Ectodermal cell (in vitro differentiated cells): Measurements from ENCODE around the gene NR3C1.

ENCODE experiments used
- H3K27ac ChIP-seq: 2 replicates; pipeline ENCODE4 v1.7.0; 2013; ENCODE audit warnings: mild to moderate bottlenecking, low read depth, low read length; ENCODE audit not compliant: insufficient read depth, poor library complexity, severe bottlenecking
- H3K27me3 ChIP-seq: 2 replicates; pipeline ENCODE4 v1.7.0; 2013; ENCODE audit warnings: mild to moderate bottlenecking, low read length; ENCODE audit not compliant: insufficient read depth, control insufficient read depth, poor library complexity, severe bottlenecking
- H3K36me3 ChIP-seq: one replicate; pipeline ENCODE4 v1.7.0; 2013; ENCODE audit warnings: low read length; ENCODE audit not compliant: control insufficient read depth, insufficient read depth
- H3K4me1 ChIP-seq: one replicate; pipeline ENCODE4 v1.7.0; 2013; ENCODE audit warnings: low read length; ENCODE audit not compliant: control insufficient read depth, insufficient read depth
- H3K4me3 ChIP-seq: 2 replicates; pipeline ENCODE4 v1.7.0; 2013; ENCODE audit warnings: low read depth, low read length, control low read depth; ENCODE audit not compliant: insufficient read depth
- H3K9me3 ChIP-seq: 2 replicates; pipeline ENCODE4 v1.7.0; 2013; ENCODE audit warnings: mild to moderate bottlenecking, low read length, moderate library complexity; ENCODE audit not compliant: control insufficient read depth
- WGBS, 2 experiments: methylation state at CpG; one replicate each; pipeline ENCODE4 v1.1.7; 2013; ENCODE audit warnings: missing lambda C conversion rate in 2 of 2; 5-methylcytosine and 5-hydroxymethylcytosine counted together

Gene NR3C1

DNA sequence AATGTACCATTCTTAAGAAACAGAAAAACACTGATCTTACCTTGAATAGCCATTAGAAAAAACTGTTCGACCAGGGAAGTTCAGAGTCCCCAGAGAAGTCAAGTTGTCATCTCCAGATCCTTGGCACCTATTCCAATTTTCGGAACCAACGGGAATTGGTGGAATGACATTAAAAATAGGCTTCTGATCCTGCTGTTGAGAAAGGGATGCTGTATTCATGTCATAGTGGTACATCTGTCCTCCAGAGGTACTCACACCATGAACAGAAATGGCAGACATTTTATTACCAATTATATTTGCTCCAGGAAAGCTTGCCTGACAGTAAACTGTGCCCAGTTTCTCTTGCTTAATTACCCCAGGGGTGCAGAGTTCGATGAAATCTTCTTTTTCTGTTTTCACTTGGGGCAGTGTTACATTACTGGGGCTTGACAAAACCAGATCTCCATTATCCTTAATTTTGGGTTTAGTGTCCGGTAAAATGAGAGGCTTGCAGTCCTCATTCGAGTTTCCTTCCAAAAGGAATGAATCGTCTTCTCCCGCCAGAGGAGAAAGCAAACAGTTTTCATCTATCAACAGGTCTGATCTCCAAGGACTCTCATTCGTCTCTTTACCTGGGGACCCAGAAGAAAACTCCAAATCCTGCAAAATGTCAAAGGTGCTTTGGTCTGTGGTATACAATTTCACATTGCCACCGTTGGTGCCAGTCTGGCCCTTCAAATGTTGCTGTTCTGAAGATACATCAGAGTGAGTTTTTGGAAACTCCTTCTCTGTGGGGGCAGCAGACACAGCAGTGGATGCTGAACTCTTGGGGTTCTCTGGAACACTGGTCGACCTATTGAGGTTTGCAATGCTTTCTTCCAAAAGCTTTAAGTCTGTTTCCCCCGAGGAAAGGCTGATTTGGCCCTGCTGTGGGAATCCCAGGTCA is 3.6 kb downstream of the NR3C1 start:
- peaks cover 56% of the 10 kb centered on the region for H3K27me3 ChIP-seq
- WGBS, 2 experiments, result 87% methylated on average over 12 of the region's 12 CpGs

DNA sequence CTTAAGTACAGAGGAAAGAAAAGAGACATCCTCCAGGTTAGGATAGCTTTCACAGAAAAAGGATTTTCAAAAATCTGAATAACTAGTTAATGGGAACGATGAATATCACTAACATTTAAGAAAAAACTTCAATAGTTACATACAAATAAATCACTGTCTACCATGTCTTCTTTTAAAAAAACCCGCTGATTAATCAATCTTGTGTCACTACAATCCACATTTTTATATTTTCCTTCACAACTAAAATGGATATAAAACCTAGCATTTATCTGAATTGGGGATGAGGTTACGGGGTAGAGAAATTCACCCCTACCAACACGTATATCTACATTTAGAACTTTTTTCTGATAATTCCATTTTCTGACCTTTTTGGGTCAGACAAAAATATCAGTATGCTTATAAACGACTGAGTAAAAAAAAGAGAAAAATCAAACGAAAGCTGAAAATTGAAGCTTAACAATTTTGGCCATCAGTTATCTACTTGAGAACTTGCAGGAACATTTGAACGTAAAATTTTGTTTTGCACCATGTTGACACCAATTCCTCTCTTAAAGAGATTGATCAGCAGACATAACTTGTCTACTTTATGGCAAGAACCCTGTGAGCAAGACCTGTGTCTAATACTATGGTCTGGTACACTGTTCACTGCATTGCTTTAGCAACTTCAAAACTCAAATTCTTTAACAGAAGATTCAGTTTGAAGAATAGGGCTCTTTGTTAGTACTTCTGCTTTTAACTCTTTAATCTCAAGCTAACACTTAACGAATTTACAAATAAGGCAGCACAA is 4.8 kb downstream of the NR3C1 start:
- H3K27me3 ChIP-seq, result peaks cover 43% of the 10 kb centered on the region
- no peaks in the 10 kb centered on the region for H3K9me3 ChIP-seq
- WGBS, 2 experiments, result 61 to 67% methylated on average over 5 of the region's 8 CpGs
- no peaks in the 10 kb centered on the region for H3K36me3 ChIP-seq
- H3K4me1 ChIP-seq, result no peaks in the 10 kb centered on the region
- H3K4me3 ChIP-seq, result no peak overlapping the region
- no peak overlapping the region for H3K27ac ChIP-seq

More for the DNA sequence above, 3.6 kb downstream of the NR3C1 start:
- no peaks in the 10 kb centered on the region for H3K36me3 ChIP-seq
- no peaks in the 10 kb centered on the region for H3K4me1 ChIP-seq
- H3K4me3 ChIP-seq, result no peak overlapping the region
- H3K9me3 ChIP-seq, result no peaks in the 10 kb centered on the region
- H3K27ac ChIP-seq, result no peak overlapping the region

DNA sequence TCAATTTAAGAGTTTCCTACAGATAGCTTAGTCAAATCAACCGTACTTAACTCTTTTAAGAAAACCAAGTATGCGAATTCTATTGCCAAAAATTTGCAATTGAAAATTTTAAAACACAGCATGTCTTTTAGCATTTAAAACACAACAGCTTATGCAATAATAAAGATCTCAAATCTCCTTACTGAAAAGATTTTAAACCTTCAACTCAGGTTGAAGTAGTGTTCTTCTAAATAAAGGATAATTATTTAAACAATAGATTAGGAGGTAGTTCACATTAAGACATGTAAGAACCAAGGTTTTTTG is 5.5 kb downstream of the NR3C1 start:
- no peaks in the 10 kb centered on the region for H3K4me1 ChIP-seq
- no peaks in the 10 kb centered on the region for H3K36me3 ChIP-seq
- no peak overlapping the region for H3K4me3 ChIP-seq
- peaks cover 37% of the 10 kb centered on the region for H3K27me3 ChIP-seq
- H3K9me3 ChIP-seq, result no peaks in the 10 kb centered on the region
- WGBS, 2 experiments, result 18 to 28% methylated on average over 2 of the region's 2 CpGs
- H3K27ac ChIP-seq, result no peak overlapping the region

DNA sequence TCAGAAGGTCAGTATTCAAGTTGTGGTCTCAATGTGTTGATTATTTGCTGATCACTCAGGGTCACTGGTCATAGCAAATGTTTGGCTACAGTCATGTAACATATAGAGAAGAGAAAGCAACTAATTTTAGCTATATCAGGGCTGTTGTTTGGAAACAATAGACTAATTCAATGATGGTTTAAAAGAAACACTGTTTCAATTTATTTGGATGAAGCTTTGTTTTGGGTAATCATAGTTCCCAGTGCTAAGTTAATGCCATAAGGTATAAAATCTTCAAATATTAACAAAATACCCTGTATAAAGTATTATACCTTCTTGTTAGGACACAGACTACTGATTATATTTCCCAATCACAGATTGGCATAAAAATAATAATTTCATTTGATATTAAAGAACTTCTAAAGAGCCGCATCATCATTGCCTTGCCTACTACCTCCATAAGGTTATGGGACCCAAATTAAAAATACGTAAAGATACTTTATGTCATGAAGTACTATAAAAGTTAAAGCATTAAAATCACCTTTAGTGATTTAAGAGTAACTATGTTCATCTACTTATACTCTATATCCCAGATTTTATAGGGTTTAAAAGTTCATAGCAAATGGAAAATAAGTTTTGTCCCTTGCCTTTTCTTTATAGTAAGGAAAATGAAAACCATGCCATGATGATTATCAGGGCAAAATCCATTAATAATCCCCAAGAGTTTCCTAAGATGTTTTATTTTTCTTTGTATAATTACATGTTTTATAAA is 6.0 kb downstream of the NR3C1 start:
- WGBS, 2 experiments, result no CpG with 5 or more reads among the region's 2 CpGs
- Histone ChIP-seq H3K4me1 (no peaks in the 10 kb centered on the region), H3K27me3 (peaks cover 32% of the 10 kb centered on the region), H3K27ac (no peak overlapping the region), H3K4me3 (no peak overlapping the region), H3K36me3 (no peaks in the 10 kb centered on the region), H3K9me3 (no peaks in the 10 kb centered on the region)

DNA sequence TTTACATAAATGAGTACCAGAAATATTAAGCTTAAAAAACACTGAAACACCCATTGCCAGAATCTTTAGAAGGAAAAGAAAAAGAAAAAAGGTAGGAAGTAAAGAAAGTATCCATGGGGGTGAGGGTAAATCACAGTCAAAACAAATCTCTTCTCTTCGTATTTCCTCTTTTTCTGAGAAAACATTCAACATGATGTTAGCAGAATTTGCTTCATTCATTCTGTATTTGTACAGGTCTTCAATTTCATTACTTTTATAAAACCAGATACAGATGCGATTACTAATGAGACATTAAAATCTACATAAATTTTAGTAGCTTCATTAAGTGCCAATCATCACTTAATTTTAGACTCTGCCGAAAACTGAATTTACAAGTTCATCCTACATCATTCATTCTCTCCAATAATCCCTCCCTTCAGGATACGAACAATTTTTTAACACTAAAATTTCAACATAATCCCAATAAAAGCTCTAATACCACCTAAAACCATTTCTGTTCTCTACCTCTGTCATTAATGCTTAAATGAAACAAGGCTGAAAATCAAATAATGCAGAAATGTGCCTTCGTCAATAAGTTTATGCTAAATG is 7.0 kb downstream of the NR3C1 start:
- WGBS, 2 experiments, result 92 to 93% methylated on average over 4 to 5 of the region's 5 CpGs
- H3K27me3 ChIP-seq, result peaks cover 21% of the 10 kb centered on the region
- H3K36me3 ChIP-seq, result no peaks in the 10 kb centered on the region
- H3K9me3 ChIP-seq, result no peaks in the 10 kb centered on the region
- no peak overlapping the region for H3K27ac ChIP-seq
- H3K4me3 ChIP-seq, result no peak overlapping the region
- H3K4me1 ChIP-seq, result no peaks in the 10 kb centered on the region

DNA sequence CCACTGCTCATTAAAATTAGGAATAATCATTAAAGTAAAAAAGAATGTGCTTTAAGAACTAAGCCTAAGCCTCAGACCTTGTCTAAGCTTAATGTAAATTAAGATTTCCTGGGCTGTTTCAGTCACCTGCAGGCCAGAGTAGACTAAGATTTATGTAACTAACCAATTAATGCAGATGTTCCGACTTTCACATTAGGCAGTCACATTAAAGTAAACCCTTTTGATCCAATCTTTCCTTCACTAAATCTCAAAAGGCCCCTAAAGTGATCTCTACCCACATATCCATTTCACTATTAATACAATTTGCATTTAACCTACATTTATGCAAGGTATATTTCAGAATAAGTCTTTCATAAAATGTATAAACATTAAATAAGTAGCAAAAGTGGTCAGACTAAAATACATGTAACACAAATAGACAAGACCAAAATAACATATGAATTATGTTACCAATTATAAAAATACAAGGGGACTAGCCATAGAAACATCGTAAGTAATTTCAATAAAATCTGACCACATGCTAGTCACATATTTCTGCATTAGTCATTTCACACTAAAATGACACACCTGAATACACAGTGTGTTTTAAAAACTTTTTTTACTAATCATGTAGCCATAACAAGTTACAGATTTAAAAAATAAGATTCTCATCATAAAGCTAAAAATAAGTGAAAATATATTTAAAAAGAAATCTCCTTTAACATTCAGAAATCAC is 7.7 kb downstream of the NR3C1 start:
- WGBS, 2 experiments, result 84 to 86% methylated on average over 2 of the region's 2 CpGs
- H3K9me3 ChIP-seq, result no peaks in the 10 kb centered on the region
- H3K27ac ChIP-seq, result no peak overlapping the region
- H3K4me1 ChIP-seq, result no peaks in the 10 kb centered on the region
- H3K4me3 ChIP-seq, result no peak overlapping the region
- H3K36me3 ChIP-seq, result no peaks in the 10 kb centered on the region
- peaks cover 15% of the 10 kb centered on the region for H3K27me3 ChIP-seq

DNA sequence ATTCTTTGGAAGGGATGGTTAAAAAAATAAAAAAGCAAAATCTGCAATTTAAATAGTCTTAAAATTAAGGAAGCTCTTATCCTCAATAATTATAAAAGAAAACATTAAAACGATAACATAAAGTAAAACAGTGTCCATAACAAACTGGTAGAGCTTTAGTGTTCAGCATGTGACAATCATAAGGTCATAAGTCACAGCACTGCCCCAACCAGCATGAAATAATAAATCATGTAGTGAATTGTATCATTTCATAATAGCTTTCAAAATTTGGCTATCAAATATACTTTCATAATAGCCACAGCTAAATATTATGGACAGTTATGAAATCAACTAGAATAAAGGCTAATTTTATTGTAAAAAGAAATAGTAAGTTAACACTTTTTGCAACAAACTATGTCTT is 10.0 kb downstream of the NR3C1 start:
- WGBS, 2 experiments, result 100% methylated on average over 1 of the region's 1 CpG; no CpG with 5 or more reads in 1 of the 2 experiments
- Histone ChIP-seq H3K4me1 (no peaks in the 10 kb centered on the region), H3K4me3 (no peak overlapping the region), H3K27me3 (no peaks in the 10 kb centered on the region), H3K9me3 (no peaks in the 10 kb centered on the region), H3K36me3 (no peaks in the 10 kb centered on the region), H3K27ac (no peak overlapping the region)

DNA sequence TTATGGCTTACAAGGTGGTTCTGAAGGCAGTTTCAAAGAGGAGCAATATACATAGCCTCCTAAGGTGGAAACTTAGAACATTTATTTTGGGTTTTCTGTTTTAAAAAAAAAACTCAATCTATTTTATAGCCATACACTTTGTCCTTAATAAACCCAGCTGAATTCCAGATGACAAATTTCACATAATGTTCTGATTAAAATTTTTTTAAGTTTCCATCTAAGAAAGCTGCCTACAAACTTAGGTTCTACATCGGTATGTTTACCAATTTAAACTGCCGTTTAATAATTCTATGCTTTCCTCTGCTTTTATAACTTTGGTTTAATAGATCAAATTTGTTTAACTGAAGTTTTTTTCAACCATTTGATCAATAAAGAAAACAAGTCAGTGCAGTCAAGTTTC is 12.5 kb downstream of the NR3C1 start:
- WGBS, 2 experiments, result 96 to 100% methylated on average over 1 to 2 of the region's 2 CpGs
- no peak overlapping the region for H3K4me3 ChIP-seq
- H3K4me1 ChIP-seq, result no peaks in the 10 kb centered on the region
- H3K9me3 ChIP-seq, result no peaks in the 10 kb centered on the region
- H3K36me3 ChIP-seq, result no peaks in the 10 kb centered on the region
- no peaks in the 10 kb centered on the region for H3K27me3 ChIP-seq
- H3K27ac ChIP-seq, result no peak overlapping the region

DNA sequence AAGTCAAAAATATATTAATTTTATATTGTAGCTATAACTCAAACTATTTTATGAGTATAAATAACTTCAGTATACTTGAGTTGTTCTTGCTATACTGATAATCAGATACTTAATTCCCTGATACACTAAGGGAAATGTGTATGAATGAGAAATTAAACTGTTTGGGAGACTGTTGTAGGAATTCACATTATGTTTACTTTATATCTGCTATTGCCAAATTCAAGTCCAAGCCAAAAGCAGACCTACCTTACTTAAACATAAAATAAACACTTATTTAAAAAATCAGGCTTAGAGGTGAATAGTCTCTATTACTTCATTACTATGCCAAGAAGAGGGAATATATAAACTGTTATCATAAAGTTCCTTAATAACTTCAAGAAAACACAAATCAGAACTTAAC is 13.2 kb downstream of the NR3C1 start:
- Histone ChIP-seq H3K4me3 (no peak overlapping the region), H3K36me3 (no peaks in the 10 kb centered on the region), H3K27ac (no peak overlapping the region), H3K4me1 (no peaks in the 10 kb centered on the region), H3K9me3 (no peaks in the 10 kb centered on the region), H3K27me3 (no peaks in the 10 kb centered on the region)
